ENCODE measurements around the gene C16orf92. TPM values are rescaled to one million over a fixed set of nuclear protein-coding genes. Genes with fewer than 3 reads are reported as not detected.
A peak's percentile ranks its signal among the peaks of the same experiment; 100 is the strongest.

C16orf92 gene
- total and polyA plus RNA-seq, 2 of the 8 experiments (the other 6 are each of a cell fraction or from before 2014, with no cell fraction given), result not detected

- no peaks in the 10 kb centered on the region for H3K79me1 ChIP-seq (ENCODE audit: low read depth, low read length)
- no peak overlapping the region; the same call in 1 of the 2 replicates for H2BK5ac ChIP-seq (ENCODE audit: low read depth, low read length)
- no peak overlapping the region for H2BK12ac ChIP-seq (ENCODE audit: low read depth, low read length)
- H2AK5ac ChIP-seq (ENCODE audit: low read depth, low read length), result no peak overlapping the region
- no peak overlapping the region for H3K4me3 ChIP-seq (ENCODE audit: extremely low read depth in 1 of 4, insufficient read depth in 2 of 4, low read depth in 3 of 4, low read length in 4 of 4)
- ChIA-PET POLR2A (ENCODE audit: partially characterized antibody) (interaction anchor here (0.5 to 1.0 kb wide), 5 partner anchors 10 to 195 kb away, joined by 3 to 4 read pairs (median 3); no protein-coding TSS in a partner anchor), CTCF (ENCODE audit: partially characterized antibody) (interaction anchor here (0.5 to 1.3 kb wide), 3 partner anchors 14 to 19 kb away, joined by 3 to 4 read pairs (median 3); no protein-coding TSS in a partner anchor)
- no peaks in the 10 kb centered on the region for H3K79me2 ChIP-seq (ENCODE audit: control insufficient read depth in 1 of 2, insufficient read depth in 2 of 2, low read length in 2 of 2)
- FAIRE-seq, result no peak
- no peaks in the 10 kb centered on the region for H3K23me2 ChIP-seq (ENCODE audit: low read depth, low read length)
- no peaks in the 10 kb centered on the region for H3K9me3 ChIP-seq (ENCODE audit: insufficient read depth in 2 of 2, low read depth in 1 of 2, low read length in 1 of 2)
- TF ChIP-seq KDM5A (IDR thresholded peaks at IDR 0.05; ENCODE audit: low read length), result no peak
- no peak for TF ChIP-seq RAD21 (IDR thresholded peaks at IDR 0.05 in 1 of 2, conservative IDR thresholded peaks at IDR 0.05 in 1 of 2; ENCODE audit: low read depth in 2 of 2, low read length in 2 of 2)
- TF ChIP-seq CREB1 (IDR thresholded peaks at IDR 0.05), result no peak
- TF ChIP-seq EP300 (IDR thresholded peaks at IDR 0.05; ENCODE audit: borderline replicate concordance in 1 of 2, low read depth in 2 of 2, low read length in 2 of 2), result no peak
- no peak for TF ChIP-seq ASH2L (IDR thresholded peaks at IDR 0.05; ENCODE audit: low read length)
- no peak for TF ChIP-seq SRF (IDR thresholded peaks at IDR 0.05; ENCODE audit: low read depth, low read length)
- H3K18ac ChIP-seq (ENCODE audit: extremely low read depth, low read length), result no peak overlapping the region
- H2BK15ac ChIP-seq (ENCODE audit: low read length), result no peak overlapping the region
- H3K23ac ChIP-seq (ENCODE audit: insufficient read length), result no peak overlapping the region
- 0 out of 7 replicates have a peak overlapping the region, but pooled peaks of 1 of the 4 experiments have one; percentile 10 for H3K9ac ChIP-seq (replicated peaks in 1 of 4; ENCODE audit: extremely low read depth in 1 of 4, low read depth in 3 of 4, low read length in 3 of 4)
- H3K27me3 ChIP-seq (replicated peaks in 1 of 4; ENCODE audit: control insufficient read depth in 3 of 4, extremely low read depth in 1 of 4, insufficient read depth in 3 of 4, low read length in 3 of 4), result no peaks in the 10 kb centered on the region
- no peak overlapping the region for H4K8ac ChIP-seq (ENCODE audit: extremely low read depth, insufficient read depth, low read length)
- H3K4me2 ChIP-seq (ENCODE audit: insufficient read depth in 1 of 2, low read depth in 2 of 2, low read length in 2 of 2), result no peak overlapping the region
- H3K56ac ChIP-seq (replicated peaks; ENCODE audit: insufficient read length, low read depth, low read length), result no peak overlapping the region
- WGBS, 2 experiments (ENCODE audit: extremely low coverage in 1 of 2, insufficient coverage in 1 of 2, insufficient read length in 1 of 2, insufficient replicate concordance in 2 of 2, low coverage in 1 of 2, low lambda C conversion rate in 2 of 2, missing lambda C conversion rate in 1 of 2), result 91% methylated on average over 23 of the region's 23 CpGs; no CpG with 5 or more reads in 1 of the 2 experiments
- no peak overlapping the region for H2BK120ac ChIP-seq (replicated peaks; ENCODE audit: low read depth, low read length)
- H4K91ac ChIP-seq (replicated peaks; ENCODE audit: insufficient read length, low read length), result no peak overlapping the region
- no peak overlapping the region for H3K4ac ChIP-seq (replicated peaks; ENCODE audit: insufficient read length, low read depth, low read length)
- no peak overlapping the region for H4K5ac ChIP-seq (ENCODE audit: insufficient read length, low read depth, low read length)
- no peak overlapping the region for H2BK20ac ChIP-seq (ENCODE audit: low read length)
- H2AFZ ChIP-seq (ENCODE audit: low read length), result no peak overlapping the region
- no peaks in the 10 kb centered on the region for H3K4me1 ChIP-seq (replicated peaks in 1 of 4; ENCODE audit: control insufficient read depth in 3 of 4, insufficient read depth in 4 of 4, low read length in 3 of 4)
- no peak overlapping the region for H3K27ac ChIP-seq (ENCODE audit: low read depth, low read length)
- no peak for DNase-seq (ENCODE audit: low read depth in 1 of 2, low spot score in 2 of 2)
- no peaks in the 10 kb centered on the region for H4K20me1 ChIP-seq (replicated peaks in 1 of 2; ENCODE audit: control insufficient read depth in 1 of 2, insufficient read depth in 2 of 2, low read length in 2 of 2)
- peaks cover 8 to 53% (median 32%) of the 10 kb centered on the region in 4 experiments for H3K36me3 ChIP-seq (ENCODE audit: control insufficient read depth in 2 of 4, insufficient read depth in 4 of 4, low read length in 3 of 4)
- no peak overlapping the region for H3K14ac ChIP-seq (ENCODE audit: insufficient read length)
Measured at GRCh38 chr16:29989111-29989858, 33.7 kb upstream of the C16orf92 start.

All from H1 (cell line).